IgD-negative memory B cell (primary cell): Measurements from ENCODE around the gene SLC12A7. TPM values are rescaled to one million over a fixed set of nuclear protein-coding genes. Genes with fewer than 3 reads are reported as not detected.

Experiments
- polyA plus RNA-seq: library from polyadenylated mRNA; unstranded; fragments of 300-500 nt; fragmentation: Illumina TruSeq; gene quantifications from one replicate; pipeline ENCODE4 v1.2.3, GENCODE V29; 2021

Gene SLC12A7
- polyA plus RNA-seq, 1 donor from 2014 or later, result 10.9 TPM

Other genes starting within 250 kb of the SLC12A7 start
- gene BRD9, start 219.3 kb downstream of the SLC12A7 start, polyA plus RNA-seq, result 19.3 TPM
- 1.6 TPM for gene TRIP13, start 219.2 kb downstream of the SLC12A7 start, polyA plus RNA-seq
- not detected for gene NKD2, start 103.3 kb downstream of the SLC12A7 start, polyA plus RNA-seq
- not detected for gene SLC6A19, start 89.5 kb upstream of the SLC12A7 start, polyA plus RNA-seq
- not detected for gene SLC6A18, start 113.3 kb upstream of the SLC12A7 start, polyA plus RNA-seq
- not detected for gene TERT, start 183.0 kb upstream of the SLC12A7 start, polyA plus RNA-seq
- gene CLPTM1L, start 233.0 kb upstream of the SLC12A7 start, polyA plus RNA-seq, result 25.7 TPM